ENCODE results near the gene LBX1. TPM values are rescaled to one million over a fixed set of nuclear protein-coding genes. Genes with fewer than 3 reads are reported as not detected.

The LBX1 gene
- total RNA-seq, 1 experiment from 2014 or later, result not detected

DNA sequence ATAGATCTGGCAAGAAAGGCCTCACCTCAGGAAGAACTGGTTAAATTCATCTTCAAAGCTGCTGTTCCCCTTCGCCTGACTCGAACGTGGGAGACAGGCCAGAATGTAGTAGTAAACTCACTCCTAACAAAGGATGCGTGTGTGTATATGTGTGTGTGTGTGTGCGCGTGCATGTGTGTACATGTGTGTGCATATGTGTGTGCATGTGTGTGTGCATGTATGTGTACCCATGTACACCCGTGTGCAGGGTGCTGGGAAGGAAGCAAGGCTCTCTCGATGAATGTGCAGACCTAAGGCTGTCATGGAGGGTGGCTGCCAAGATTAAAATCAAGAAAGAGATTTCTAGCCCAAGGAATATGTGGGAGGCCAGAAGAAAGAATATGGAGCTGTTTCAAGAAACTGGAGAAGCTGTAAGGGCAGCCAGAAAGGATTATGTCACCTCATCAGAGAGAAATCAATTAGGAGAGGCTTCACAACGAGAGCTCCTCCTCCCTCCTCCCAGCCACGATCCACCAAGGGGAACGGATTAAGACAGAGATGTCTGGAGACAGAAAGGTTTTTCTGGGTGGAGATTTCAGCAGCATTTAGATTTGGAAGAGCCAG lies 34.0 kb upstream of the LBX1 start:
- Histone ChIP-seq H4K20me1 (ENCODE audit: insufficient read depth) (no peaks in the 10 kb centered on the region), H3K79me2 (ENCODE audit: insufficient read depth, low read length) (no peaks in the 10 kb centered on the region), H3K4me3 (replicated peaks in 1 of 2; ENCODE audit: low read depth in 1 of 2, low read length in 2 of 2) (no peak overlapping the region), H3K4me1 (ENCODE audit: control insufficient read depth in 1 of 2, insufficient read depth in 2 of 2, low read length in 2 of 2) (0 out of 4 replicates have a peak, but pooled peaks cover 0 to 4% of the 10 kb centered on the region in 2 experiments), H2AFZ (ENCODE audit: low read depth, low read length, poor library complexity, severe bottlenecking) (no peak overlapping the region), H3K27ac (ENCODE audit: low read depth, low read length) (no peak overlapping the region), H3K4me2 (ENCODE audit: low read length) (no peak overlapping the region), H3K36me3 (ENCODE audit: control insufficient read depth in 1 of 2, insufficient read depth in 2 of 2, low read length in 2 of 2) (no peaks in the 10 kb centered on the region), H3K9me3 (ENCODE audit: control insufficient read depth in 1 of 2, insufficient read depth in 1 of 2, low read depth in 1 of 2, low read length in 2 of 2) (no peaks in the 10 kb centered on the region), H3K9ac (ENCODE audit: low read length) (no peak overlapping the region), H3K9me2 (ENCODE audit: insufficient read depth) (no peaks in the 10 kb centered on the region), H3K27me3 (ENCODE audit: insufficient read depth, low read length) (no peaks in the 10 kb centered on the region)
- ATAC-seq, result no peak
- RAD21 ChIA-PET (ENCODE audit: low non-redundant PET in 1 of 2, low total read pairs in 2 of 2, uncharacterized antibody in 2 of 2, unreplicated experiment in 2 of 2), result no interaction called here
- no TSS peak for BruUV-seq (replicated peaks)
- no peak for DNase-seq (ENCODE audit: low read depth, low spot score)
- no peak for TF ChIP-seq ZNF274 (IDR thresholded peaks at IDR 0.05; ENCODE audit: low read depth, low read length)
- TF ChIP-seq, protein P1, sequence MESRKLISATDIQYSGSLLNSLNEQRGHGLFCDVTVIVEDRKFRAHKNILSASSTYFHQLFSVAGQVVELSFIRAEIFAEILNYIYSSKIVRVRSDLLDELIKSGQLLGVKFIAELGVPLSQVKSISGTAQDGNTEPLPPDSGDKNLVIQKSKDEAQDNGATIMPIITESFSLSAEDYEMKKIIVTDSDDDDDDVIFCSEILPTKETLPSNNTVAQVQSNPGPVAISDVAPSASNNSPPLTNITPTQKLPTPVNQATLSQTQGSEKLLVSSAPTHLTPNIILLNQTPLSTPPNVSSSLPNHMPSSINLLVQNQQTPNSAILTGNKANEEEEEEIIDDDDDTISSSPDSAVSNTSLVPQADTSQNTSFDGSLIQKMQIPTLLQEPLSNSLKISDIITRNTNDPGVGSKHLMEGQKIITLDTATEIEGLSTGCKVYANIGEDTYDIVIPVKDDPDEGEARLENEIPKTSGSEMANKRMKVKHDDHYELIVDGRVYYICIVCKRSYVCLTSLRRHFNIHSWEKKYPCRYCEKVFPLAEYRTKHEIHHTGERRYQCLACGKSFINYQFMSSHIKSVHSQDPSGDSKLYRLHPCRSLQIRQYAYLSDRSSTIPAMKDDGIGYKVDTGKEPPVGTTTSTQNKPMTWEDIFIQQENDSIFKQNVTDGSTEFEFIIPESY (IDR thresholded peaks at IDR 0.05; ENCODE audit: extremely low read depth, insufficient replicate concordance, low read length), result no peak
- no peak for TF ChIP-seq POLR2A (IDR thresholded peaks at IDR 0.05; ENCODE audit: borderline replicate concordance, extremely low read depth, insufficient read depth, insufficient read length)
- TF ChIP-seq, protein P2, sequence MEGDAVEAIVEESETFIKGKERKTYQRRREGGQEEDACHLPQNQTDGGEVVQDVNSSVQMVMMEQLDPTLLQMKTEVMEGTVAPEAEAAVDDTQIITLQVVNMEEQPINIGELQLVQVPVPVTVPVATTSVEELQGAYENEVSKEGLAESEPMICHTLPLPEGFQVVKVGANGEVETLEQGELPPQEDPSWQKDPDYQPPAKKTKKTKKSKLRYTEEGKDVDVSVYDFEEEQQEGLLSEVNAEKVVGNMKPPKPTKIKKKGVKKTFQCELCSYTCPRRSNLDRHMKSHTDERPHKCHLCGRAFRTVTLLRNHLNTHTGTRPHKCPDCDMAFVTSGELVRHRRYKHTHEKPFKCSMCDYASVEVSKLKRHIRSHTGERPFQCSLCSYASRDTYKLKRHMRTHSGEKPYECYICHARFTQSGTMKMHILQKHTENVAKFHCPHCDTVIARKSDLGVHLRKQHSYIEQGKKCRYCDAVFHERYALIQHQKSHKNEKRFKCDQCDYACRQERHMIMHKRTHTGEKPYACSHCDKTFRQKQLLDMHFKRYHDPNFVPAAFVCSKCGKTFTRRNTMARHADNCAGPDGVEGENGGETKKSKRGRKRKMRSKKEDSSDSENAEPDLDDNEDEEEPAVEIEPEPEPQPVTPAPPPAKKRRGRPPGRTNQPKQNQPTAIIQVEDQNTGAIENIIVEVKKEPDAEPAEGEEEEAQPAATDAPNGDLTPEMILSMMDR (IDR thresholded peaks at IDR 0.05 in 2 of 3, conservative IDR thresholded peaks at IDR 0.05 in 1 of 3; ENCODE audit: borderline replicate concordance in 1 of 3, insufficient read depth in 1 of 3, low read depth in 2 of 3, low read length in 2 of 3), result no peak
- TF ChIP-seq, protein P3, sequence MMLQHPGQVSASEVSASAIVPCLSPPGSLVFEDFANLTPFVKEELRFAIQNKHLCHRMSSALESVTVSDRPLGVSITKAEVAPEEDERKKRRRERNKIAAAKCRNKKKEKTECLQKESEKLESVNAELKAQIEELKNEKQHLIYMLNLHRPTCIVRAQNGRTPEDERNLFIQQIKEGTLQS (IDR thresholded peaks at IDR 0.05), result no peak
- no peak for TF ChIP-seq CEBPB (IDR thresholded peaks at IDR 0.05; ENCODE audit: low read depth)
- no peak for TF ChIP-seq SP1 (IDR thresholded peaks at IDR 0.05; ENCODE audit: low read depth)
- TF ChIP-seq SRF (IDR thresholded peaks at IDR 0.05; ENCODE audit: low read depth), result no peak
- no peak for TF ChIP-seq CBX3 (IDR thresholded peaks at IDR 0.05; ENCODE audit: low read depth)
- no peak for TF ChIP-seq YY1 (IDR thresholded peaks at IDR 0.05; ENCODE audit: extremely low read depth, insufficient replicate concordance, low read depth, low read length)
- no peak for TF ChIP-seq JUND (IDR thresholded peaks at IDR 0.05)
- TF ChIP-seq RAD21 (IDR thresholded peaks at IDR 0.05; ENCODE audit: low read depth), result no peak
- no peak for TF ChIP-seq EGR1 (IDR thresholded peaks at IDR 0.05; ENCODE audit: low read depth)
- intact Hi-C loops (cut with micrococcal nuclease), result no loop called here
- CTCF ChIA-PET, result interaction anchor here (0.7 to 1.9 kb wide), 3 partner anchors 9 to 307 kb away, joined by 3 to 10 read pairs (median 3); no protein-coding TSS in a partner anchor
- POLR2A ChIA-PET, result no interaction called here
